ENCODE measurements around the gene FARP1. TPM values are rescaled to one million over a fixed set of nuclear protein-coding genes. Genes with fewer than 3 reads are reported as not detected.

Gene FARP1
- total and polyA plus RNA-seq, 2 of the 13 experiments (the other 11 are each of a cell fraction or from before 2014, with no cell fraction given): 70.6 to 126 TPM

DNA sequence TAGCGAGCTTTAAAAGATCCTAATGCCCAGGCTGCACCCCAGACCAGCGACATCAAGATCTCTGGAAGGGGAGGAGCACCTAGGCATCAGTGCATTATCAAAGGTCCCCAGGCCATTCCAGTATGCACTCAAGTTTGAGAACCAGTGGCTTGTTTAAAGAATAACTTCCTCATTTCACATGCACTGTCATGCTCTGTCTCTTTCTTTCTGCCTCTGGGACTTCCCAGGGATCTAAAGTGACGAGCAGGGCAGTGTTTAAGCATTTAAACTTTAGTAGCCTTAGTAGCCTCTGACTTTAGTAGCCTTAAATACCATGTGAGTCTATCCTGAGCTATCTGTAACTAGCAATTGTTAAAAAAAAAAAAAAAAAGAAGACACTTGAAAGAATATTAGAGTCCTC is 8.9 kb upstream of the FARP1 start:
- Histone ChIP-seq H4K20me1 (ENCODE audit: insufficient read depth, low read length) (no peaks in the 10 kb centered on the region), H3K4me2 (ENCODE audit: low read depth, low read length) (peak overlapping the region; percentile 50; the same call in 1 of the 2 replicates), H3K27ac (ENCODE audit: extremely low read length, insufficient read depth, low read length) (no peak overlapping the region), H3K4me1 (ENCODE audit: insufficient read depth, low read length) (peaks cover 15% of the 10 kb centered on the region), H3K9ac (ENCODE audit: insufficient read depth, low read depth, low read length) (no peak overlapping the region), H3K36me3 (replicated peaks in 1 of 2; ENCODE audit: control insufficient read depth in 1 of 2, insufficient read depth in 2 of 2, low read length in 2 of 2) (no peaks in the 10 kb centered on the region), H3K9me3 (ENCODE audit: low read length) (no peaks in the 10 kb centered on the region), H3K4me3 (replicated peaks in 1 of 3; ENCODE audit: insufficient read depth in 1 of 3, low read depth in 2 of 3, low read length in 3 of 3) (no peak overlapping the region), H2AFZ (ENCODE audit: low read length) (no peak overlapping the region), H3K27me3 (ENCODE audit: control insufficient read depth in 1 of 2, insufficient read depth in 2 of 2, low read length in 2 of 2) (peaks cover 1 to 10% of the 10 kb centered on the region in 2 experiments; a peak in 4 of 5 replicates), H3K79me2 (ENCODE audit: insufficient read depth, low read length) (no peaks in the 10 kb centered on the region)
- DNase-seq (ENCODE audit: low spot score) (no peak), FAIRE-seq (no peak), ATAC-seq (peak; percentile 79)
- intact Hi-C loops (cut with micrococcal nuclease; ENCODE audit: unreplicated experiment): no loop called here
- ChIA-PET CTCF (ENCODE audit: low intra/inter-chr PET ratio, low total read pairs) (no interaction called here), POLR2A (no interaction called here)
- BruUV-seq (replicated peaks): no TSS peak
- 6% methylated on average over 2 of the region's 3 CpGs for WGBS (ENCODE audit: low lambda C conversion rate)
- in situ Hi-C loops (cut with HindIII; ENCODE audit: extremely low pct_ligation_motif_present, low pct_unique_long_range_greater_than_20kb): no loop called here
- TF ChIP-seq TEAD3 (CRISPR knock-in tag; optimal IDR thresholded peaks at IDR 0.05; ENCODE audit: borderline replicate concordance) (peak; percentile 22), ZNF644 (CRISPR knock-in tag; IDR thresholded peaks at IDR 0.05; ENCODE audit: low read depth) (no peak), ARID2 (CRISPR knock-in tag; IDR thresholded peaks at IDR 0.05; ENCODE audit: borderline replicate concordance) (no peak), ELF3 (CRISPR knock-in tag; IDR thresholded peaks at IDR 0.05) (peak; percentile 55)

GRCh38 chr13:98134901-98135300 is 8.0 kb upstream of the FARP1 start:
- POLR2A ChIA-PET: no interaction called here

More at GRCh38 chr13:98134901-98135300, 8.0 kb upstream of the FARP1 start:
- FAIRE-seq: no peak
- Histone ChIP-seq H3K9ac (ENCODE audit: insufficient read depth, low read depth, low read length) (no peak overlapping the region), H3K27ac (ENCODE audit: extremely low read length, insufficient read depth, low read length) (no peak overlapping the region), H3K27me3 (ENCODE audit: control insufficient read depth in 1 of 2, insufficient read depth in 2 of 2, low read length in 2 of 2) (peaks cover 1 to 10% of the 10 kb centered on the region in 2 experiments; a peak in 4 of 5 replicates), H3K9me3 (ENCODE audit: low read length) (no peaks in the 10 kb centered on the region), H2AFZ (ENCODE audit: low read length) (no peak overlapping the region), H3K79me2 (ENCODE audit: insufficient read depth, low read length) (no peaks in the 10 kb centered on the region), H3K4me2 (ENCODE audit: low read depth, low read length) (no peak overlapping the region), H3K4me1 (ENCODE audit: insufficient read depth, low read length) (peaks cover 15% of the 10 kb centered on the region), H4K20me1 (ENCODE audit: insufficient read depth, low read length) (no peaks in the 10 kb centered on the region), H3K4me3 (replicated peaks in 1 of 3; ENCODE audit: insufficient read depth in 1 of 3, low read depth in 2 of 3, low read length in 3 of 3) (no peak overlapping the region), H3K36me3 (replicated peaks in 1 of 2; ENCODE audit: control insufficient read depth in 1 of 2, insufficient read depth in 2 of 2, low read length in 2 of 2) (no peaks in the 10 kb centered on the region)
- ATAC-seq: no peak
- in situ Hi-C loops (cut with HindIII; ENCODE audit: extremely low pct_ligation_motif_present, low pct_unique_long_range_greater_than_20kb) (no loop called here), intact Hi-C loops (cut with micrococcal nuclease; ENCODE audit: unreplicated experiment) (no loop called here)
- CTCF ChIA-PET (ENCODE audit: low intra/inter-chr PET ratio, low total read pairs): no interaction called here
- no TSS peak for BruUV-seq (replicated peaks)
- TF ChIP-seq ZNF841 (CRISPR knock-in tag; IDR thresholded peaks at IDR 0.05; ENCODE audit: borderline replicate concordance) (no peak), MAFK (conservative IDR thresholded peaks at IDR 0.05 in 1 of 2, IDR thresholded peaks at IDR 0.05 in 1 of 2; ENCODE audit: low read length in 2 of 2) (peak; percentile 55 to 77)
- no peak for DNase-seq (ENCODE audit: low spot score)
- 95% methylated on average over 1 of the region's 1 CpG for WGBS (ENCODE audit: low lambda C conversion rate)

Measured in HepG2 (cell line).